Measurements from ENCODE around the gene TRABD2A.
"Not testable (repeated sequence)": the region's sequence is repeated elsewhere in the genome, so short reads cannot be mapped to it uniquely, and the experiment has no call there.

TRABD2A gene

GRCh38 chr2:84880395-84880644 is 564 bp downstream of the TRABD2A start:
- peak overlapping the region; percentile 59 for H3K4me3 ChIP-seq
- peak overlapping the region; percentile 83 for H3K4me2 ChIP-seq
- no peak overlapping the region for H3K27ac ChIP-seq
- peaks cover 82% of the 10 kb centered on the region for H3K27me3 ChIP-seq
- no peak overlapping the region for H3K9ac ChIP-seq
- no peak for TF ChIP-seq Cebpa-rat (IDR thresholded peaks at IDR 0.05)
- no peaks in the 10 kb centered on the region for H3K9me3 ChIP-seq
- H3K4me1 ChIP-seq, result peaks cover 34% of the 10 kb centered on the region
- H4K20me1 ChIP-seq, result peaks cover 17% of the 10 kb centered on the region
- no peaks in the 10 kb centered on the region for H3K36me3 ChIP-seq

GRCh38 chr2:84879584-84880394 is 1.1 kb downstream of the TRABD2A start:
- H3K27ac ChIP-seq, result no peak overlapping the region
- no peak overlapping the region for H3K9ac ChIP-seq
- H3K4me1 ChIP-seq, result peaks cover 34% of the 10 kb centered on the region
- peaks cover 79% of the 10 kb centered on the region for H3K27me3 ChIP-seq
- no peaks in the 10 kb centered on the region for H3K9me3 ChIP-seq
- H4K20me1 ChIP-seq, result peaks cover 17% of the 10 kb centered on the region
- H3K4me3 ChIP-seq, result peak overlapping the region; percentile 59; the same call in 1 of the 2 replicates
- peak overlapping the region; percentile 83 for H3K4me2 ChIP-seq
- no peak for TF ChIP-seq Cebpa-rat (IDR thresholded peaks at IDR 0.05)
- no peaks in the 10 kb centered on the region for H3K36me3 ChIP-seq

- H3K9me3 ChIP-seq, result no peaks in the 10 kb centered on the region
- peaks cover 72% of the 10 kb centered on the region for H3K27me3 ChIP-seq
- H3K9ac ChIP-seq, result no peak overlapping the region
- H3K4me3 ChIP-seq, result no peak overlapping the region
- H3K4me1 ChIP-seq, result peaks cover 34% of the 10 kb centered on the region
- peak overlapping the region; percentile 15; the same call in 1 of the 2 replicates for H3K4me2 ChIP-seq
- H3K27ac ChIP-seq, result no peak overlapping the region
- TF ChIP-seq Cebpa-rat (IDR thresholded peaks at IDR 0.05), result no peak
- H3K36me3 ChIP-seq, result no peaks in the 10 kb centered on the region
- peaks cover 17% of the 10 kb centered on the region for H4K20me1 ChIP-seq
Measured at GRCh38 chr2:84878896-84879583, 1.8 kb downstream of the TRABD2A start.

- H3K36me3 ChIP-seq, result no peaks in the 10 kb centered on the region
- H3K27me3 ChIP-seq, result peaks cover 66% of the 10 kb centered on the region
- peak overlapping the region; percentile 15; the same call in 1 of the 2 replicates for H3K4me2 ChIP-seq
- peaks cover 17% of the 10 kb centered on the region for H4K20me1 ChIP-seq
- H3K4me3 ChIP-seq, result no peak overlapping the region
- no peak overlapping the region for H3K9ac ChIP-seq
- H3K9me3 ChIP-seq, result no peaks in the 10 kb centered on the region
- peaks cover 34% of the 10 kb centered on the region for H3K4me1 ChIP-seq
- no peak for TF ChIP-seq Cebpa-rat (IDR thresholded peaks at IDR 0.05)
- no peak overlapping the region for H3K27ac ChIP-seq
Measured at GRCh38 chr2:84878459-84878858, 2.4 kb downstream of the TRABD2A start.

GRCh38 chr2:84876369-84876768 is 4.5 kb downstream of the TRABD2A start:
- no peak for TF ChIP-seq Cebpa-rat (IDR thresholded peaks at IDR 0.05)
- Histone ChIP-seq H3K27me3 (peaks cover 50% of the 10 kb centered on the region), H3K27ac (no peak overlapping the region), H3K9ac (no peak overlapping the region), H3K9me3 (no peaks in the 10 kb centered on the region), H3K4me1 (peaks cover 27% of the 10 kb centered on the region), H4K20me1 (peaks cover 14% of the 10 kb centered on the region), H3K4me2 (no peak overlapping the region), H3K36me3 (no peaks in the 10 kb centered on the region), H3K4me3 (no peak overlapping the region)

- H3K4me3 ChIP-seq, H4K20me1 ChIP-seq, H3K27ac ChIP-seq, H3K4me2 ChIP-seq, H3K36me3 ChIP-seq, H3K9me3 ChIP-seq, H3K9ac ChIP-seq: not testable (repeated sequence)
- Histone ChIP-seq H3K4me1 (peaks cover 20% of the 10 kb centered on the region), H3K27me3 (peaks cover 43% of the 10 kb centered on the region)
Measured at GRCh38 chr2:84875619-84876018, 5.3 kb downstream of the TRABD2A start.

- Histone ChIP-seq H3K9me3 (no peaks in the 10 kb centered on the region), H3K9ac (no peak overlapping the region), H3K4me1 (peaks cover 16% of the 10 kb centered on the region; the same call in 1 of the 2 replicates), H3K36me3 (no peaks in the 10 kb centered on the region), H4K20me1 (peaks cover 3% of the 10 kb centered on the region), H3K4me3 (no peak overlapping the region), H3K27me3 (peaks cover 38% of the 10 kb centered on the region), H3K4me2 (no peak overlapping the region), H3K27ac (no peak overlapping the region)
- TF ChIP-seq Cebpa-rat (IDR thresholded peaks at IDR 0.05), result no peak
Measured at GRCh38 chr2:84875213-84875560, 5.7 kb downstream of the TRABD2A start.

- H3K9ac ChIP-seq, result no peak overlapping the region
- H3K9me3 ChIP-seq, result no peaks in the 10 kb centered on the region
- no peak overlapping the region for H3K27ac ChIP-seq
- H3K4me2 ChIP-seq, result no peak overlapping the region
- peaks cover 12% of the 10 kb centered on the region; the same call in 1 of the 2 replicates for H3K4me1 ChIP-seq
- H3K4me3 ChIP-seq, result no peak overlapping the region
- H3K36me3 ChIP-seq, result no peaks in the 10 kb centered on the region
- TF ChIP-seq Cebpa-rat (IDR thresholded peaks at IDR 0.05), result no peak
- H4K20me1 ChIP-seq, result no peaks in the 10 kb centered on the region
- H3K27me3 ChIP-seq, result peaks cover 33% of the 10 kb centered on the region
Measured at GRCh38 chr2:84874381-84875212, 6.3 kb downstream of the TRABD2A start.

GRCh38 chr2:84873350-84873749 is 7.5 kb downstream of the TRABD2A start:
- no peak overlapping the region for H3K9ac ChIP-seq
- H4K20me1 ChIP-seq, result no peaks in the 10 kb centered on the region
- no peaks in the 10 kb centered on the region for H3K9me3 ChIP-seq
- H3K4me3 ChIP-seq, result no peak overlapping the region
- no peak overlapping the region for H3K4me2 ChIP-seq
- TF ChIP-seq Cebpa-rat (IDR thresholded peaks at IDR 0.05), result no peak
- H3K36me3 ChIP-seq, result no peaks in the 10 kb centered on the region
- no peak overlapping the region for H3K27ac ChIP-seq
- H3K4me1 ChIP-seq, result peaks cover 2% of the 10 kb centered on the region; the same call in 1 of the 2 replicates
- peaks cover 20% of the 10 kb centered on the region for H3K27me3 ChIP-seq

GRCh38 chr2:84872691-84873090 is 8.2 kb downstream of the TRABD2A start:
- H3K9me3 ChIP-seq, H3K4me2 ChIP-seq, H3K4me3 ChIP-seq, H4K20me1 ChIP-seq, H3K36me3 ChIP-seq, H3K27ac ChIP-seq, H3K4me1 ChIP-seq, H3K9ac ChIP-seq: not testable (repeated sequence)
- H3K27me3 ChIP-seq, result peaks cover 13% of the 10 kb centered on the region
